ENCODE results near the gene MCF2L.

The MCF2L gene

GRCh38 chr13:112961457-112962369, 7.3 kb upstream of the MCF2L start:
- no peak overlapping the region for H3K4me3 ChIP-seq (ENCODE audit: low read depth, low read length)
- TF ChIP-seq CTCF (IDR thresholded peaks at IDR 0.05; ENCODE audit: low read depth, low read length), result no peak

GRCh38 chr13:112962396-112962795, 6.6 kb upstream of the MCF2L start:
- no peak for TF ChIP-seq CTCF (IDR thresholded peaks at IDR 0.05; ENCODE audit: low read depth, low read length)

GRCh38 chr13:112962911-112963625, 5.9 kb upstream of the MCF2L start:
- TF ChIP-seq CTCF (IDR thresholded peaks at IDR 0.05; ENCODE audit: low read depth, low read length), result no peak
- no peak overlapping the region for H3K4me3 ChIP-seq (ENCODE audit: low read depth, low read length)

More at GRCh38 chr13:112962396-112962795, 6.6 kb upstream of the MCF2L start:
- H3K4me3 ChIP-seq (ENCODE audit: low read depth, low read length), result no peak overlapping the region

- no peak overlapping the region for H3K4me3 ChIP-seq (ENCODE audit: low read depth, low read length)
- TF ChIP-seq CTCF (IDR thresholded peaks at IDR 0.05; ENCODE audit: low read depth, low read length), result no peak
These were observed 5.4 kb upstream of the MCF2L start for GRCh38 chr13:112963641-112964040.

GRCh38 chr13:112964971-112965492, 4.0 kb upstream of the MCF2L start:
- H3K4me3 ChIP-seq (ENCODE audit: low read depth, low read length), result no peak overlapping the region
- TF ChIP-seq CTCF (IDR thresholded peaks at IDR 0.05; ENCODE audit: low read depth, low read length), result no peak

- no peak overlapping the region for H3K4me3 ChIP-seq (ENCODE audit: low read depth, low read length)
- TF ChIP-seq CTCF (IDR thresholded peaks at IDR 0.05; ENCODE audit: low read depth, low read length), result no peak
These were observed 3.4 kb upstream of the MCF2L start for GRCh38 chr13:112965573-112966115.
